HUDEP-2 (cell line): ENCODE measurements around the gene GSX2.
"Not testable (repeated sequence)": the region's sequence is repeated elsewhere in the genome, so short reads cannot be mapped to it uniquely, and the experiment has no call there.

ENCODE experiments used
- DNase-seq, 76 experiments: peaks; one replicate each; lab custom pipeline; 2025; ENCODE audit not compliant: unreplicated experiment in 76 of 76; lab: John Stamatoyannopoulos, UW

The GSX2 gene

GRCh38 chr4:54101190-54102041, 1.5 kb downstream of the GSX2 start:
- no peak for DNase-seq

- no peak for DNase-seq
Observed at GRCh38 chr4:54102531-54103106, 2.7 kb downstream of the GSX2 start.

- no peak for DNase-seq
Observed at GRCh38 chr4:54103190-54103574, 3.2 kb downstream of the GSX2 start.

GRCh38 chr4:54104907-54105306, 4.9 kb downstream of the GSX2 start:
- DNase-seq, result no peak

- no peak for DNase-seq
Observed at GRCh38 chr4:54107951-54108748, 8.2 kb downstream of the GSX2 start.

- no peak for DNase-seq
Observed at GRCh38 chr4:54109241-54110018, 9.5 kb downstream of the GSX2 start.

- DNase-seq, result no peak
Observed at GRCh38 chr4:54110019-54110416, 10.1 kb downstream of the GSX2 start.

- not testable (repeated sequence) for DNase-seq
Observed at GRCh38 chr4:54113206-54113605, 13.2 kb downstream of the GSX2 start.

DNA sequence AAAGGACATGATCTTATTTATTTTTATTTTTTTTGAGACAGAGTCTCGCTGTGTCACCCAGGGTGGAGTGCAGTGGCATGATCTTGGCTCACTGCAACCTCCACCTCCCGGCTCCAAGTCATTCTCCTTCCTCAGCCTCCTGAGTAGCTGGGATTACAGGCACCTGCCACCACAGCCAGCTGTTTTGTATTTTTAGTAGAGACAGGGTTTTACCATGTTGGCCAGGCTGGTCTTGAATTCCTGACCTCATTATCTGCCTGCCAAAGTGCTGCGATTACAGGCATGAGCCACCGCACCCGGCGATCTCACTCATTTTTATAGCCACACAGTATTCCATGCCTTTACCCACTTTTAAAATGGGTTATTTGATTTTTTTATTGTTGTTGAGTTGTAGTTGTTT, 16.3 kb downstream of the GSX2 start:
- not testable (repeated sequence) for DNase-seq

DNA sequence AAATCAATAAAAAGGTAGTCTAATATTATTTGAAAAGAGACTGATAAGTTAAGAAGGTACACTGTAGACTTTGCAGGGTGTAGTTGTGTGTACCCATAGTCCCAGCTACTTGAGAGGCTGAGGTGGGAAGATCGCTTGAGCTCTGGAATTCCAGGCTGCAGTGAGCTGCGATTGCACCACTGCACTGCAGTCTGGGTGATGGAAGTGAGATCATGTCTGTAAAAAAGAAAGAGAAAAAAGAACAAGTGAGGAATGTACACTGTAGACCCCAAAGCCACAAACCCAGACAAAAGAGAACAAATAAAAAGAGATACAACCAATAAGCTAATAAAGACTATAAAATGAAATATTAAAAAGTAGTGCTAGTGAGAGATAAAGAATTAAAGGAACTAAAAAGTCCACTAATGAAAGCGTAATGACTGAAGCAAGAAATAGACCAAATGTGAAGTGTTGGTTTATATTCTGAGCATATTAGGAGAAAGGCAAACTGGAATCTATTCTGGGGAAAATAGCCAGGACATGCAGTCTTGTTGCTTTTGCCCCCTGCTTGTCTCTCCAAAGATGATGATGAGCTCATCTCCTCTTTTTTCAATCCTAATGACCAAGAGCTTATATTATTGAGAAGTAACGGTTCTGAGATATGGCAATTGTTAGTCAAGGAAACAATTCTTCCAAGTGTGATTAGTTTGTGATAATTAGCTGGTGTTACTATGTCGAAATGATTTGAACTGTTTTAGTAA, 19.1 kb downstream of the GSX2 start:
- DNase-seq, result no peak

DNA sequence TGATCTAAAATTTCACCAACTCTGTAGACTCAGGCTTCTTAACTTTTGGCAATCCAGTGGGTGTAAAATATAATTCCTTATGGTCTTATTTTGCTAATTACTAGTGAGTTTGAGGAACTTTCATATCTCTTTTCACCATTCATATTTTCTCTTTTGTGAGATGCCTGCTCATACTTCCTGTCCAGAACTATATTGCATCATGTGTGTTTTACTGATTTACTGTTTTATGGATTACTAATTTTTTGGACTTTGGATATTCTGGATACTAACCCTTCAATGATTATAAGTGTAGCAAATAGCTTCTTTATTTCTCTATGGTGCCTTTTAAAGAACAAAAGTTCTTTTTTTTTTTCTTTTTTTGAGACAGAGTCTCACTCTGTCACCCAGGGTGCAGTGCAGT, 20.6 kb downstream of the GSX2 start:
- DNase-seq, result no peak

DNA sequence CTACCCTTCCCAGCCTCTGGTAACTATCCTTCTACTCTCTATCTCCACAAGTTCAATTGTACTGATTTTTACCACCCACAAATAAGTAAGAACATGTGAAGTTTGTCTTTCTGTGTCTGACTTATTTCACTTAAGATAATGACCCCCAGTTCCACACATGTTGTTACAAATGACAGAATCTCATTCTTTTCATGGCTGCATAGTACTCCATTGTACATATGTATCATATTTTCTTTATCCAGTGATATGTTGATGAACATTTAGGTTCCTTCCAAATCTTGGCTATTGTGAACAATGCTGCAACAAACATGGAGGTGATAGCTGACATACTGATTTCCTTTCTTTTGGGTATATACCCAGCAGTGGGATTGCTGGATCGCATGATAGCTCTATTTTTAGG, 27.7 kb downstream of the GSX2 start:
- DNase-seq, result no peak

DNA sequence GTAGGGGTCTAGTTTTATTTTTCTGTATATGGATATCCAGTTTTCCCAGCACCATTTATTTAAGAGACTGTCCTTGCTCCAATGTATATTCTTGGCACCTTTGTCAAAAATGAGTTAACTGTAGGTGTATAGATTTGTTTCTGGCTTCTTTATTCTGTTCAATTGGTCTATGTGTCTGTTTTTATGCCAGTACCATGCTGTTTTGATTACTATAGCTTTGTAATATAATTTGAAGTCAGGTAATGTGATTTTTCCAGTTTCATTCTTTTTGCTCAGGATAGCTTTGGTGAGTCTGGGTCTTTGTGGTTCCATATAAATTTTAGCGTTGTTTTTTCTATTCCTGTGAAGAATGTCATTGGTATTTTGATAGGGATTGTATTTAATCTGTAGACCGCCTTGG, 28.7 kb downstream of the GSX2 start:
- not testable (repeated sequence) for DNase-seq

DNA sequence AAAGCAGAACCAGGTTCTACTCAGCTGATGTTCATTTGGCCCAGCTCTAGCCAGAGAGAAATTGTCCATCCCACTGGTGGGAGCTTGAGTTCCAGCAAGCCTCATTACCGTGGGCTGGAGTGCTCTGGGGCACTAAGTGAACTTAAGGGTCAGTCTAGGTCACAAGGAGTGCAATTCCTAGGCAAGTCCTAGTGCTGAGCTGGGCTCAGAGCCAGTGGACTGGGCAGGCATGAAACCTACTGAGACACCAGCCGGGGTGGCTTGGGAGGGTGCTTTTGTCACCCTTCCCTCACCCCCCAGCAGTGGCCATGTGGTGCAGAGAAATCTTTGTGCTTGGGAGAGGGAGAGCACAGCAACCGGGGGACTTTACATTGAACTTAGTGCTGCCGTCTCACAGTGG, 39.4 kb downstream of the GSX2 start:
- no peak for DNase-seq

DNA sequence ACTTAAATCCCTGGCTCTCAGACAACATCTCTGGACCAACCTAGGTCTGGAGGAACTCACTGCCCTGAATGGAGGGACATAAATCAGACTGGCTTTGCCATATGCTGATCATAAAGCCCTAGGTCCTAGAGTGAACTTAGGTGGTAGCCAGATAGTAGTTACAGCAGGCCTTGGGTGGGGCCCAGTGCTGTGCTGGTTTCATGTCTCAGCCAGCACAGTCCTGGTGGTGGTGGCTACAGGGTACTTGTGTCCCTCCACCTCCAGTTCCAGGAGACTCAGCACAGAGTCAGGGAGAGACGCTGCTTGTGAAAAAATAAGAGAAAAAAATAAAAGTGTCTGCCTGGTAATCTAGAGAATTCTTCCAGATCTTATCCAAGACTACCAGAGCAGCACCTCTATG, 40.3 kb downstream of the GSX2 start:
- no peak for DNase-seq

DNA sequence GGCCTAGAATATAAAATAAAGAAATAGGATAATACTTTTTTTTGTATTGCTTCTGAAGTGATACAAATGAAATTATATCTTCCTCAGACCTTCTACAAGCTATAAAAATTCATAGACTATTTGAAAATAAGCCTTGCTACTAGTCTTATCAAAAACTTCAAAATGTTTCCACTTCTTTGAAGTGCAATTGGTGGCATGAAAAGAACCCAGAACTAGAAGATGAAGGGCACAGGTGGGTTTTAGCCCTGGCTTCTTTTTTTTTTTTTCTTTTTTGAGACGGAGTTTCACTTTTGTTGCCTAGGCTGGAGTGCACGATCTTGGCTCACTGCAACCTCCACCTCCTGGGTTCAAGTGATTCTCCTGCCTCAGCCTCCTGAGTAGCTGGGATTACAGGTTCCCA, 44.2 kb downstream of the GSX2 start:
- no peak for DNase-seq

- DNase-seq, result no peak
Observed at GRCh38 chr4:54144661-54145171, 44.8 kb downstream of the GSX2 start.

GRCh38 chr4:54146139-54146538, 46.2 kb downstream of the GSX2 start:
- DNase-seq, result no peak

DNA sequence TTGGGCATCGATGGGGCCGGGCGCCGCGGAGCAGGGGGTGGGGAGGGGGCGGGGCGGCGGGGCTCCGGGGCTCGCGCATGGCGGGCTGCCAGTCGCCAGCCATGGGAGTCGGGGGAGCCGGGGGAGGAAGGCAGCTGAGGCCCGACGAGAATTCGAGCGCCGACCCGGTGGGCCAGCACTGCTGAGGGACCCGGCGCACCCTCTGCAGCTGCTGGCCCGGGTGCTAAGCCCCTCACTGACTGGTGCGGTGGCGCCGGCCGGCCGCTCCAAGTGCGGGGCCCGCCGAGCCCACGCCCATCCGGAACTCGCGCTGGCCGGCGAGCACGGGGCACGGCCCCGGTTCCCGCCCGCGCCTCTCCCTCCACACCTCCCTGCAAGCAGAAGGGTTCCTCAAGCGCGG, 49.4 kb downstream of the GSX2 start:
- DNase-seq, result no peak
